PC-3 (cell line): Measurements from ENCODE around the gene P2RY6.

ENCODE experiments used
- CTCF ChIP-seq: fragments of 300-600 bp; sonication (generic); conservative IDR thresholded peaks from 2 replicates; pipeline ENCODE4 v1.5.1; 2017; ENCODE audit warnings: antibody characterized with exemption, low read depth, mild to moderate bottlenecking, low read length
- EZH2 ChIP-seq: fragments of 300-600 bp; sonication (generic); IDR thresholded peaks from one replicate; pipeline ENCODE4 v1.6.1; 2017; ENCODE audit warnings: antibody characterized with exemption, mild to moderate bottlenecking, low read length; ENCODE audit not compliant: unreplicated experiment
- EZH2phosphoT487 ChIP-seq: fragments of 300-600 bp; sonication (generic); IDR thresholded peaks from 2 replicates; pipeline ENCODE4 v1.6.1; 2018; ENCODE audit warnings: mild to moderate bottlenecking, antibody characterized with exemption, low read length, borderline replicate concordance

- no peak for TF ChIP-seq CTCF
- TF ChIP-seq EZH2, result no peak
- TF ChIP-seq EZH2phosphoT487, result no peak
These were observed 16.2 kb downstream of the P2RY6 start for GRCh38 chr11:73288192-73288872.
